GM21786 (cell line): ENCODE data around the gene LRP1B.
"Not testable (repeated sequence)": the region's sequence is repeated elsewhere in the genome, so short reads cannot be mapped to it uniquely, and the experiment has no call there.

ENCODE experiments used
- ATAC-seq: cut with Tn5 transposase; IDR thresholded peaks from one replicate; pipeline ENCODE4 v1.9.1; 2021; ENCODE audit not compliant: unreplicated experiment

Gene LRP1B

GRCh38 chr2:140512106-140512505, 1618.7 kb downstream of the LRP1B start:
- no peak for ATAC-seq

- no peak for ATAC-seq
These were observed 1621.1 kb downstream of the LRP1B start for GRCh38 chr2:140509765-140510164.

- ATAC-seq: no peak
These were observed 1622.1 kb downstream of the LRP1B start for GRCh38 chr2:140508756-140509155.

GRCh38 chr2:140506606-140507005, 1624.2 kb downstream of the LRP1B start:
- no peak for ATAC-seq

GRCh38 chr2:140504601-140505000, 1626.2 kb downstream of the LRP1B start:
- no peak for ATAC-seq

- ATAC-seq: no peak
These were observed 1627.7 kb downstream of the LRP1B start for GRCh38 chr2:140502951-140503630.

GRCh38 chr2:140498360-140498759, 1632.5 kb downstream of the LRP1B start:
- ATAC-seq: no peak

GRCh38 chr2:140496714-140497113, 1634.1 kb downstream of the LRP1B start:
- ATAC-seq: no peak

- no peak for ATAC-seq
These were observed 1638.9 kb downstream of the LRP1B start for GRCh38 chr2:140491876-140492275.

GRCh38 chr2:140489193-140489592, 1641.6 kb downstream of the LRP1B start:
- ATAC-seq: no peak

- ATAC-seq: no peak
These were observed 1649.7 kb downstream of the LRP1B start for GRCh38 chr2:140481136-140481535.

GRCh38 chr2:140473851-140474250, 1657.0 kb downstream of the LRP1B start:
- no peak for ATAC-seq

GRCh38 chr2:140472676-140473075, 1658.1 kb downstream of the LRP1B start:
- no peak for ATAC-seq

GRCh38 chr2:140465301-140465700, 1665.5 kb downstream of the LRP1B start:
- no peak for ATAC-seq

GRCh38 chr2:140462990-140463389, 1667.8 kb downstream of the LRP1B start:
- ATAC-seq: no peak

- ATAC-seq: no peak
These were observed 1673.3 kb downstream of the LRP1B start for GRCh38 chr2:140457483-140457882.

- no peak for ATAC-seq
These were observed 1675.5 kb downstream of the LRP1B start for GRCh38 chr2:140455315-140455714.

- no peak for ATAC-seq
These were observed 1676.1 kb downstream of the LRP1B start for GRCh38 chr2:140454717-140455116.

GRCh38 chr2:140451324-140451723, 1679.5 kb downstream of the LRP1B start:
- no peak for ATAC-seq

GRCh38 chr2:140442319-140442718, 1688.5 kb downstream of the LRP1B start:
- ATAC-seq: no peak

GRCh38 chr2:140440815-140441214, 1690.0 kb downstream of the LRP1B start:
- no peak for ATAC-seq

GRCh38 chr2:140436936-140437335, 1693.9 kb downstream of the LRP1B start:
- no peak for ATAC-seq

GRCh38 chr2:140427033-140427432, 1703.8 kb downstream of the LRP1B start:
- not testable (repeated sequence) for ATAC-seq
